Dendritic cell treated with granulocyte-macrophage colony-stimulating factor and Interleukin-4, amounts not matched to agents 40 ng/mL and 50 ng/mL, for 4 days (primary cell): ENCODE results near the gene TNNT1.
"Not testable (repeated sequence)": the region's sequence is repeated elsewhere in the genome, so short reads cannot be mapped to it uniquely, and the experiment has no call there.

Experiments used
- H3K27ac Mint-ChIP-seq: one replicate; pipeline ENCODE4 v1.8.0; 2022; ENCODE audit warnings: mild to moderate bottlenecking, mixed read lengths
- H3K27me3 Mint-ChIP-seq: one replicate; pipeline ENCODE4 v1.8.0; 2022; ENCODE audit warnings: mild to moderate bottlenecking, mixed read lengths
- H3K36me3 Mint-ChIP-seq: one replicate; pipeline ENCODE4 v1.8.0; 2022; ENCODE audit warnings: low read depth, mixed read lengths
- H3K4me1 Mint-ChIP-seq: one replicate; pipeline ENCODE4 v1.8.0; 2022; ENCODE audit warnings: low read depth, mixed read lengths
- H3K4me3 Mint-ChIP-seq: one replicate; pipeline ENCODE4 v1.8.0; 2022; ENCODE audit warnings: mild to moderate bottlenecking, moderate library complexity, mixed read lengths
- H3K9me3 Mint-ChIP-seq: one replicate; pipeline ENCODE4 v1.8.0; 2022; ENCODE audit warnings: mixed read lengths
- intact Hi-C: fragments of 100-400 bp; cut with micrococcal nuclease; formaldehyde crosslinking; loops from one replicate; pipeline ENCODE4 v1.15.0; 2022

Gene TNNT1

DNA sequence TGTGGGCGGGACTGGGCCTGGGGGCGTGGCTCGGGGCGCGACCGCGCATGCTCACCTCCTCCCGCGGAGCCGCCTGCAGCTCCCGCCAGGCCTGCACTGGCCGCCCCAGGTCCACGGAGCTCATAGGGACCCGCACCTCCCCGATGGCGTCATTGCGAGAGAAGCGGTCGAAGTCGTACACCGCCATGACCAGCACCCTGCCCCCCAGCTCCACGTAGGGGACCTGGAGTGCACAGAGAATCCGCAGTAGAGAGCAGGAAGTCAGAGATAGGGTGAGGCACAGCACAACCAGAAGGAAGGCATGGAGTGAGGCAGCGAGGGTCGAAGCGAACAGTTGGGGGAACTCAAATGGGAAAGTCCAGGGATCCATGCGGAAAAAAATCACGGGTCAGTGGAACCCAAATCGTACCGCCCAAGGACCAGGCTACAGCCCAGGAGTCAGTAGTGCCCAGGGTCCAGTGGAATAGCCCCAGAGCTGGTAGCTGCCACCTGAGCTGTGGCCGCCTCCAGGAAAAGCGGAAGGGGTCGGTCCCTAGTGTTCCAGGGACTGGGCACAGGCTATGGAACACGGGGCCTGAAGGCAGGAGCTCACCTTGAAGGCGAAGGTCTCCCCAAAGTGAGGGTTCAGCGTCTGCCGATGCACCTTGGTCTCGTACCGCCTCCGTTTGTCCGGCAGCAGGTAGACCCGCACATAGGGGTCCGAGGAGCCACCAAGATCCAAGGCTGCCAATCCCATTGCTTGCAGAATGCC lies 26.3 kb upstream of the TNNT1 start:
- peaks cover 40% of the 10 kb centered on the region for H3K4me1 Mint-ChIP-seq
- peaks cover 99% of the 10 kb centered on the region for H3K27me3 Mint-ChIP-seq
- intact Hi-C loops: no loop called here
- no peak overlapping the region for H3K27ac Mint-ChIP-seq
- H3K4me3 Mint-ChIP-seq: no peak overlapping the region
- no peaks in the 10 kb centered on the region for H3K36me3 Mint-ChIP-seq
- no peaks in the 10 kb centered on the region for H3K9me3 Mint-ChIP-seq

DNA sequence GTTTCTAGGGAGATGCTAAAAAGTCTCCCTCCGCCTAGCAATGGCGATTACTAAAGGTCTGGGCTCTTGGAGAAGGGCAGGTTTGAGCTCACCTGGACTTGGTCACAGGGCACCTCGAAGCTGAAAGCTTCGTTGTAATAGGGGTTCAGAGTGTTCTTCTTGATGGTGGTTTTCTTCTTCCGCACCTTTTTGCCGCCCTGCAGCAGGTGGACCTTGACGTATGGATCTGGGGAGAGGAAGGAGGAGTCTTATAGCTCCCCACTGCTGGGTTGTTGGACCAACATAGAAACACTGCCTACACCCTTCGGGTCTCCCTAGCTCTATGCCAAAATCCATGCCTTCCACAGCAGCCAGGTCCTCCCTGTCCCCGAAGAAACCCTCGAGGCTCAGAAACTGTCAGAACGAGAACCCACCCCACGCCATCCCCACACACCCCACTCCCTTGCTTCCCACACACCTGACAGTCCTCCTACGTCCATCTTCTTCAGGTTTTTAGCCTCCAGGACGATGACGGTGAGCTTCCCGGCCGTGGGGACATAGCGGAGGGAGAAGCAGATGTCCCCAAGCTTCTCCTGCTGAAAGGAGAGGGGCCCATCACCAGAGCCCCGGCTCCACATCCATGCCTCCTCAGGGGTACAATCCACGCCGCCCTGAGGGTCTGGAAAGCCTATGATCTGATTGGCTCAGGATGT lies 25.6 kb upstream of the TNNT1 start:
- Mint-ChIP-seq H3K36me3 (no peaks in the 10 kb centered on the region), H3K4me3 (no peak overlapping the region), H3K4me1 (peaks cover 32% of the 10 kb centered on the region), H3K27ac (no peak overlapping the region), H3K9me3 (no peaks in the 10 kb centered on the region), H3K27me3 (peaks cover 98% of the 10 kb centered on the region)
- intact Hi-C loops: no loop called here

DNA sequence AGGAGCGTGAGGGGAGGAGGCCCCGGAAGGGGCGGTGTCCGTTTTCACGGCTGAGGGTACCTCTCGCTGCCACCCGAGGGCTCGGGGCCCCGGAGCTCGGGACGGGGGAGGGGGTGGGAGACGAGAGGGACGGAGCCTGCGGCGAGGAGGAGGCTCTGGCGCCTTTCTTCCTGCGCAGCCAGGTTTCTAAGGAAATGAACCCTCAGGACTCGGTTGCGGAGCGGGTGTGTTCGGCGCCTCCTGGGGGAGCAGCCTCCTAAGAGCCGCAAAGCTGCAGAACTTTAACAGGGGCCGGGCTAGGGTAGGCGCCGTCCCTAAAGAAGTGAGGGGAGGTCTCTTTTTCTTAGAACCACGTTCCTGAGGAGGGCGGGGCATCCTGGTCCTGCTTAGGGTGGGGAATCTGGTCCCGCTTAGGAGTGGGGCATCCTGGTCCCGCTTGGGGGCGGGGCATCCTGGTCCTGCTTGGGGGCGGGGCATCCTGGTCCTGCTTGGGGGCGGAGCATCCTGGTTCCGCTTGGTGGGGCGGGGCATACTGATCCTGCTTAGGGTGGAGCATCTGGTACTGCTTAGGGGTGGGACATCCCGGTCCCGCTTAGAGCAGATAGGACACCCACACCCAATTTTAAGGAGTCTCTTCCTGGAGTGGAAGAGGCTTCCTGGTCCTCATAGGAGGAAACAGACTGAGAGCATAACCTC lies 24.9 kb upstream of the TNNT1 start:
- no peak overlapping the region for H3K27ac Mint-ChIP-seq
- no peaks in the 10 kb centered on the region for H3K9me3 Mint-ChIP-seq
- peaks cover 98% of the 10 kb centered on the region for H3K27me3 Mint-ChIP-seq
- H3K36me3 Mint-ChIP-seq: no peaks in the 10 kb centered on the region
- H3K4me1 Mint-ChIP-seq: peaks cover 26% of the 10 kb centered on the region
- H3K4me3 Mint-ChIP-seq: peak overlapping the region; percentile 67
- intact Hi-C loops: no loop called here

DNA sequence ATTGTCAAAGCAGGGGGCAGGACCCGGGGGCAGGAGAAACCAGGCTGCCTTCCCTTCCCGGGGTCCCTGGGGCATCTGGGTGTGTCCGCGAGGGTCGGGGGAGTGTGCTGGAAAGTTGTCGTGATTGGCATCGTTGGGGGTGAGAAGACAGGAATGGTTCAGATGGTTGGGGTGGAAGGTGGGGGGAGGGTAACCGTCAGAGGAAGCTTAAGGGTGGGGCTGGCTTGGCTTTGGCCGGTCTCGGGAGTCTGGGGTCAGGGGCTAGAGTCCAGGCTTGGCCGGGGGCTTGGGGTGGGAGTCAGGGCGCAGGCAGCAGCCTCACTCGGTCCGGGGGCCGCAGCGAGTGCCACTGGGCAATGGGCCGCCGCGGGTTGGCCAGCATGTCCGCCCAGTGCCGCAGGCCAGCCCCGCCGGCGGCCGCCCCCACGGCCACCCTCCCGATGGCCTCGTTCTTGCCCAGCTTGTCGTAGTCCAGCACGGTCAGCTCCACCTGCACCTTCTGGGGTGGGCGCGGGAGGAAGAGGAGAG lies 24.2 kb upstream of the TNNT1 start:
- H3K27me3 Mint-ChIP-seq: peaks cover 96% of the 10 kb centered on the region
- H3K4me1 Mint-ChIP-seq: peaks cover 22% of the 10 kb centered on the region
- H3K9me3 Mint-ChIP-seq: no peaks in the 10 kb centered on the region
- H3K27ac Mint-ChIP-seq: no peak overlapping the region
- peak overlapping the region; percentile 67 for H3K4me3 Mint-ChIP-seq
- H3K36me3 Mint-ChIP-seq: no peaks in the 10 kb centered on the region
- intact Hi-C loops: no loop called here

DNA sequence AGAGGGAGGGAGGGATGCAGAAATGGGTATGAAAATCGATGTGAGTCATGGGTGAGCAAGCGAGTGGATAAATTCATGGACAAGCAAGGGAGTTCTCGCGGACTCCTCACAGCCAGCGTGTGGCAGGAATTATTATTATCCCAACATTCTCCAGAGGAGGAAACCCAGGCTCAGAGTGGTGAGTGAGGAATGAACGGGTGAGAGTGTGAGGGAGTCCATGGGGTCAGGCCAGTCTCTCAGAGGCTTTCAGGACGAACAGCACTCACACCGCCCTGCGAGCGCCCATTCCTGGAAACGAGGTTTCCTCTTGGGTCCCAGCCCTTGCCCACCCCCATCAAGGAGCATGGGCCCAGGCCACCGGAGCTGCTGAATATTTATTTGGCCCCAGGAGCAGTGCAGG lies 23.7 kb upstream of the TNNT1 start:
- no peak overlapping the region for H3K27ac Mint-ChIP-seq
- H3K9me3 Mint-ChIP-seq: no peaks in the 10 kb centered on the region
- intact Hi-C loops: no loop called here
- H3K36me3 Mint-ChIP-seq: no peaks in the 10 kb centered on the region
- H3K4me3 Mint-ChIP-seq: no peak overlapping the region
- peaks cover 94% of the 10 kb centered on the region for H3K27me3 Mint-ChIP-seq
- H3K4me1 Mint-ChIP-seq: peaks cover 22% of the 10 kb centered on the region

DNA sequence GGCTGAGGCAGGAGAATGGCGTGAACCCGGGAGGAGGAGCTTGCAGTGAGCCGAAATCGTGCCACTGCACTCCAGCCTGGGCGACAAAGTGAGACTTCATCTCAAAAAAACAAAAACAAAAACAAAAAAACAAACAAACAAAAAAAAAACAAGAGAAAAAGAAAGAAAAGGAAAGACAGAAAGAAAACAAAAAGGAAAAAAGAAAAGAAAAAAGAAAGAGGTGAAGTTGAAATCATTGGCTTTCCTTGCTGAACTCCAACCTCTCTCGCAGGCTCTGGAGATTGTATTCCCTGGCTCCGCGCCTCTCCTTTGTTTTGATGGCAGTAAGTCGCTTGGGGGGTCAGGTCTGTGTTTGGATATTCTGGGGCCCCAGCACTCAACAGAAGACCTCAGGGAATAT lies 23.3 kb upstream of the TNNT1 start:
- Mint-ChIP-seq H3K27me3 (peaks cover 94% of the 10 kb centered on the region), H3K4me1 (peaks cover 27% of the 10 kb centered on the region)
- H3K27ac Mint-ChIP-seq, H3K4me3 Mint-ChIP-seq, intact Hi-C loops, H3K9me3 Mint-ChIP-seq, H3K36me3 Mint-ChIP-seq: not testable (repeated sequence)

DNA sequence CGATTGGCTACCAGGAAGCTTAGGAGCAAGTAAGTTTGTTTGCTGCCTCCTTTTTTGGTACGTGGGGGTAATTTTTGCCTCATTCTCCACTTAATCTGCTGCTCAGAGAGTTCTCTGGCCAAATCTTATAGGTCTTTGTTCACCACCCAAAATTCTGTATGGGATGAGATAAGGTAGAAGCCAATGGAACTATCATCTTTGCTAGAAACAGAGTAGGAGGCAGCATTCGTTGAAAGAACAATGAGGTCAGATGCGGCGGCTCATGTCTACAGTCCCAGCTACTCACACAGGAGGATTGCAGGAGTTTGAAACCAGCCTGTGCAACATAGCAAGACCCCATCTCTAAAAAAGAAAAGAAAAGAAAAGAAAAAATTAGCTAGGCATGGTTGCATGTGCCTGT lies 22.4 kb upstream of the TNNT1 start:
- H3K27me3 Mint-ChIP-seq: peaks cover 94% of the 10 kb centered on the region
- H3K27ac Mint-ChIP-seq: no peak overlapping the region
- H3K4me3 Mint-ChIP-seq: no peak overlapping the region
- peaks cover 35% of the 10 kb centered on the region for H3K4me1 Mint-ChIP-seq
- no peaks in the 10 kb centered on the region for H3K36me3 Mint-ChIP-seq
- intact Hi-C loops: no loop called here
- no peaks in the 10 kb centered on the region for H3K9me3 Mint-ChIP-seq

DNA sequence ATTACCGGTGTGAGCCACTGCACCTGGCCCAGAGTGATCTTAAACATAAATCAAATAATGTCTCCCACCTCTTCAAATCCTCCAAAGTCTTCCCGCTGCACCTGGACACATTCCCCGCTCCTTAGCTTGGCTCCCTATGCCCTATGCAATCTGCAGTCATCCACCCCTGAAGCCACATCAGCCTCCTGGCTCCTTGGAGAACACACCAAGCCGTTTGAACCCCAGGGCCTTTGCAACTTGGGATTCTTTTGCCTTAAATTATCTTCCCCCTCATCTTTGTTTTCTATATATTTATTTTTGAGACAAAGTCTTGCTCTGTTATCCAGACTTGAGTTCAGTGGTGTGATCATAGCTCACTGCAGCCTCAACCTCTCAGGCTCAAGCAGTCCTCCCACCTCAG lies 20.1 kb upstream of the TNNT1 start:
- H3K36me3 Mint-ChIP-seq: no peaks in the 10 kb centered on the region
- H3K4me1 Mint-ChIP-seq: peaks cover 36% of the 10 kb centered on the region
- H3K9me3 Mint-ChIP-seq: no peaks in the 10 kb centered on the region
- intact Hi-C loops: no loop called here
- no peak overlapping the region for H3K4me3 Mint-ChIP-seq
- H3K27me3 Mint-ChIP-seq: peaks cover 91% of the 10 kb centered on the region
- no peak overlapping the region for H3K27ac Mint-ChIP-seq

DNA sequence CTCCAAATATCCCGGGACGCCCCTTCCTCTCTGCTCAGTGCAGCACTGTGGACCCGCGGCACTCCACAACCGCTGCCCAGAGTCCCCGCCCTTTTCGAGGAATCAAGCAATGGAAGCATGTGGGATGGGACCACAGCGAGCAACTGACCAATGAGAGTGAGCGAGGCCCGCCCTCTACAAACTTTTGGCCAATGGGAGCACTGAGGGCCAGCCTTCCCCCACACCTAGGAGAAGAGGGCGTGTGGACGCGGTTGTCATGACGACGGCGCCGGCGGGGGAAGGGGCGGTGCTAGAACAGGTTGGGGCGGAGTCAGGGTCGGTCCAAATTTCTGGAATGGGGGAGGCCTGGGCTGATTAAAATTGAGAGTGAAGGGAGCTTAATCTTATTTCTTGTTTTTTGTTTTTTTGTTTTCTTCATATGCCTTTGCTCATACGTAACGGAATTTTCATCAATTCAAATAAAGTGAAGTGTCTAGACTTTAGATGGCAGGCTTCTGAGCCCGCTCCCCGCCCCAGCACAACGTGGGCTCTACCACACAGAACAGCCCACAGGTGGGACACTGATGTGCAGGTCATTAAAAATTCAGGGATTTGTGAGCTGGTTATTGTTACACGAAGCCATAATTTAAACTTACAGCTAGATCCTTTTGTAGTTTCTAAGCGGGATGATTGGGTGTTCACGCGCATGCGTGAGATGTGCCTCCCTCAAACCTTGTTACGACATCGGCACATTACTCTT lies 17.7 kb upstream of the TNNT1 start, which contains the start of gene DNAAF3:
DNAAF3 (minus strand) TSS at position 84 of the 739 bp plus-strand sequence. CDS start 200 bp downstream, outside the sequence.
- H3K9me3 Mint-ChIP-seq: no peaks in the 10 kb centered on the region
- H3K27ac Mint-ChIP-seq: no peak within 1 kb of the TSS
- intact Hi-C loops: no loop called here
- peak within 1 kb of the TSS; percentile 83 for H3K4me3 Mint-ChIP-seq
- H3K36me3 Mint-ChIP-seq: no peaks in the 10 kb centered on the region
- peaks cover 83% of the 10 kb centered on the region for H3K27me3 Mint-ChIP-seq
- H3K4me1 Mint-ChIP-seq: peaks cover 19% of the 10 kb centered on the region

DNA sequence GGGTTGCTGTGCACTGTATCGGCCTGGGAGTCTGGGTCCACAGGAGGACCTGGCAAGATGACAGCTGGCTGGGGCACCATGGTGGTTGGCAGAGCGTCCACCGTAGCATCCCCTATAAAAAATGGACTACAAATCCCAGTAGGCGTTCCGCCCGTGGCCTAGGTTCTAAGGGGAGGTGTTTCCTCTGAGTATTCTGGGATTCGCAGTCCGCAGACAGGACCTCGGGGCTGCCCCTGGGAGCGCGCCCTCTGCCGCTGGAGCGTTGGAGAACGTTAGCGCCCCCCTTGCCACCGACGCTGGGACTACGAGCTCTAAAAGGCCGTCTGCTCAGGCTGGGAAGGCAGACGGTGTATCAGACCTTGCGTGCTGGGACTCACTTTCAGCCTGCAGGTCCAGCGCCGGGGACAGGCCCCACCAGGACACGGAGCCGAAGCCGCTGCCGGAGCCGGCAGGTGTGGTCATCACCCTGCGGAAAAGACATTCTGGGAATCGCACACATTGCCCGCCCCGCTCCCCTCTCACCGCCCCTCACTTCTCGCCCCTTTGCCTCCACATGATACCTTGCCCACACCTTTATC lies 17.0 kb upstream of the TNNT1 start:
- H3K4me3 Mint-ChIP-seq: peak overlapping the region; percentile 83
- H3K4me1 Mint-ChIP-seq: peaks cover 19% of the 10 kb centered on the region
- H3K9me3 Mint-ChIP-seq: no peaks in the 10 kb centered on the region
- H3K27ac Mint-ChIP-seq: no peak overlapping the region
- no peaks in the 10 kb centered on the region for H3K36me3 Mint-ChIP-seq
- H3K27me3 Mint-ChIP-seq: peaks cover 84% of the 10 kb centered on the region
- intact Hi-C loops: no loop called here

DNA sequence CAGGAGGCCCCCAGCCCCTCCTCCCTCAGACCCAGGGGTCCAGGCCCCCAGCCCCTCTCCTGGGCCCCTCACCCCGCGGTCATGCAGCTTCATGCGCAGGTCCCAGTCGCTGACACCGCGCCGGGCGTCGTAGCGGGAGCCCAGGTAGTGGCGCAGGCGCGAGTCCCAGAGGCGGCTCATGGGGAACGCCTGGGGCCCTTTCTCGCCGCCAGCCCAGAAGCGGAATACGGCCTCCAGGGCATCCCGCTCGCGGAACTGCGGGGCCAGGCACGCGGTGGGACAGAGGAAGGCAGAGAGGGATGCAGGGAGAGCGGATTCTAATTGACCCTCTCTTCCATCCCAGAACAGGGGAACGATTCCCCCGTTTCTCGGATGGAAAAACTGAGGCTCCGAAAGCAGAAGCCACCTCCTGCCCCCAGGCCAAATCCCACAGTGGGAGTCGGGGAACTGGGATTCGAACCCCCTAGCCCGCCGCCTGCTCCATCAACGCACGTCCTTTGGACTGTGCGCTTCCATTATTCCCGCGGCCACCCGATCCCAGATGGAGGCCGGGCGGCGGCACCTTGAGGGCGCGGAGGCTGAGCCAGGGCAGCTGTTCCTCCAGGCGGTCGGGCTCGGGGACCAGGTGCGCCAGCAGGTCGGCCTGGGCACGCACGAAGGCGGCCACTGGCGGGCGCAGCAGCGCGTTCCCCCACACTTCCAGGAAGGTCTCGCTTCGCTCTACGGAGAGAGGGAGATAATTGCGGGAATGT lies 12.7 kb upstream of the TNNT1 start:
- Mint-ChIP-seq H3K27ac (no peak overlapping the region), H3K27me3 (peaks cover 88% of the 10 kb centered on the region), H3K9me3 (no peaks in the 10 kb centered on the region), H3K36me3 (no peaks in the 10 kb centered on the region), H3K4me3 (no peak overlapping the region), H3K4me1 (peaks cover 19% of the 10 kb centered on the region)
- intact Hi-C loops: no loop called here

DNA sequence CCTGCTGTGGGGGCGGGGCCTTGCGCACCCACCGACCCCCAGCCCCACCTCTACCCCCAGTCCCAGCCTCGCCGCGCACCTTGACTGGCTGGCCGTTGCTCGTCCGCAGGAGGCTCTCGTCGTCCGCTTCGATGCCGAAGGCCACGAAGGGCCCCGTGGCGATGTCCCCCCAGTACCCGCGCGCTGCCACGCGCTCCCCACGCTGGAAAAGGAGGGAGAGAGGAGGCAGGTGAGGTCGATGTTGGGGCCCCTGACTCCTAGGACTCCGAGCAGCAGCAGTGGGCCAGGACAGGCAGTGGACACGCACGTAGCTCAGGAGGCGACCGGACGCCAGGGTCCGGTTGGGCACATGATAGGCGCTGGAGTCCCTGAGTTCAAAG lies 12.0 kb upstream of the TNNT1 start:
- H3K27me3 Mint-ChIP-seq: peaks cover 88% of the 10 kb centered on the region
- H3K27ac Mint-ChIP-seq: no peak overlapping the region
- no peaks in the 10 kb centered on the region for H3K9me3 Mint-ChIP-seq
- H3K36me3 Mint-ChIP-seq: no peaks in the 10 kb centered on the region
- intact Hi-C loops: loop anchor here (1.0 kb wide), 1 partner anchor 44 kb away; the partner anchor contains the start of gene PPP1R12C
- H3K4me3 Mint-ChIP-seq: no peak overlapping the region
- peaks cover 19% of the 10 kb centered on the region for H3K4me1 Mint-ChIP-seq
